PC-3 (cell line): ENCODE measurements around the gene SPACDR. TPM values are rescaled to one million over a fixed set of nuclear protein-coding genes. Genes with fewer than 3 reads are reported as not detected.
"Not testable (repeated sequence)": the region's sequence is repeated elsewhere in the genome, so short reads cannot be mapped to it uniquely, and the experiment has no call there.

ENCODE experiments used
- ATAC-seq: fragments of 200-7000 bp; cut with Tn5 transposase; 2 replicates; pipeline ENCODE4 v1.9.1; 2020; ENCODE audit warnings: mild to moderate bottlenecking, moderate library complexity
- BruUV-seq: library from RNA; stranded (reverse); fragments of 400-500 nt; replicated peaks from 2 replicates; lab custom pipeline; 2021; lab: Mats Ljungman, UMichigan
- CTCF ChIA-PET: fragments of 300-600 bp; sonication (Branson Sonifier 250); formaldehyde crosslinking; loops from one replicate; lab custom pipeline; 2022; ENCODE audit warnings: antibody characterized with exemption; lab: Charles Lee
- POLR2A ChIA-PET: fragments of 300-600 bp; sonication (Branson Sonifier 250); formaldehyde crosslinking; loops from one replicate; lab custom pipeline; 2022; ENCODE audit warnings: antibody characterized with exemption; ENCODE audit not compliant: unreplicated experiment; lab: Charles Lee
- DNase-seq: peaks from one replicate; pipeline ENCODE4 v3.0.0-alpha.2; 2015
- H2AFZ ChIP-seq: fragments of 300-600 bp; sonication (generic); 2 replicates; pipeline ENCODE4 v1.6.0; 2016; ENCODE audit warnings: antibody characterized with exemption, low read length
- H3F3A ChIP-seq: fragments of 300-600 bp; sonication (generic); one replicate; pipeline ENCODE4 v1.6.0; 2017; ENCODE audit warnings: antibody characterized with exemption, low read length, control low read depth, mild to moderate bottlenecking; ENCODE audit not compliant: unreplicated experiment
- H3K27ac ChIP-seq: fragments of 300-600 bp; sonication (generic); 2 replicates; pipeline ENCODE4 v1.5.1; 2016; ENCODE audit warnings: mild to moderate bottlenecking, low read length
- H3K27me3 ChIP-seq: fragments of 300-600 bp; sonication (generic); 2 replicates; pipeline ENCODE4 v1.6.1; 2016; ENCODE audit warnings: low read length, mixed read lengths
- H3K36me3 ChIP-seq: fragments of 300-600 bp; sonication (generic); 2 replicates; pipeline ENCODE4 v1.6.1; 2016; ENCODE audit warnings: low read depth, mixed run types, low read length, mixed read lengths
- H3K4me1 ChIP-seq: fragments of 300-600 bp; sonication (generic); 2 replicates; pipeline ENCODE4 v1.5.1; 2016; ENCODE audit warnings: low read length; ENCODE audit not compliant: insufficient read depth
- H3K4me2 ChIP-seq: fragments of 300-600 bp; sonication (generic); 2 replicates; pipeline ENCODE4 v1.6.0; 2016; ENCODE audit warnings: low read length
- H3K4me3 ChIP-seq: fragments of 300-600 bp; sonication (generic); 2 replicates; pipeline ENCODE4 v1.5.1; 2016; ENCODE audit warnings: mild to moderate bottlenecking, low read length, mixed read lengths
- H3K79me2 ChIP-seq: fragments of 300-600 bp; sonication (generic); 2 replicates; pipeline ENCODE4 v1.6.1; 2017; ENCODE audit warnings: low read length, mixed read lengths
- H3K9ac ChIP-seq: fragments of 300-600 bp; sonication (generic); 2 replicates; pipeline ENCODE4 v1.6.0; 2016; ENCODE audit warnings: mild to moderate bottlenecking, low read length
- H3K9me2 ChIP-seq: fragments of 300-600 bp; sonication (generic); replicated peaks from 2 replicates; pipeline ENCODE4 v1.6.1; 2016; ENCODE audit warnings: mixed run types, low read length, mixed read lengths
- H3K9me3 ChIP-seq: fragments of 300-600 bp; sonication (generic); 2 replicates; pipeline ENCODE4 v1.6.1; 2016; ENCODE audit warnings: low read length, mixed read lengths
- H4K20me1 ChIP-seq: fragments of 300-600 bp; sonication (generic); 2 replicates; pipeline ENCODE4 v1.6.1; 2016; ENCODE audit warnings: low read length, mixed read lengths
- EZH2 ChIP-seq: fragments of 300-600 bp; sonication (generic); IDR thresholded peaks from one replicate; pipeline ENCODE4 v1.6.1; 2017; ENCODE audit warnings: antibody characterized with exemption, mild to moderate bottlenecking, low read length; ENCODE audit not compliant: unreplicated experiment
- EZH2phosphoT487 ChIP-seq: fragments of 300-600 bp; sonication (generic); IDR thresholded peaks from 2 replicates; pipeline ENCODE4 v1.6.1; 2018; ENCODE audit warnings: mild to moderate bottlenecking, antibody characterized with exemption, low read length, borderline replicate concordance
- intact Hi-C: fragments of 100-400 bp; cut with micrococcal nuclease; formaldehyde crosslinking; loops from 2 replicates; pipeline ENCODE4 v1.9.0; 2023
- total RNA-seq: library from RNA; depleted of rRNA; stranded (reverse); fragments of >200 nt; gene quantifications from 2 replicates; pipeline ENCODE4 v1.2.3, GENCODE V29; 2014
- TF ChIP-seq, protein P1 (sequence below): fragments of 300-600 bp; sonication (generic); conservative IDR thresholded peaks from 2 replicates; pipeline ENCODE4 v1.5.1; 2017; ENCODE audit warnings: antibody characterized with exemption, low read depth, mild to moderate bottlenecking, low read length

SPACDR gene
- total RNA-seq, 1 experiment from 2014 or later: 0.11 TPM

DNA sequence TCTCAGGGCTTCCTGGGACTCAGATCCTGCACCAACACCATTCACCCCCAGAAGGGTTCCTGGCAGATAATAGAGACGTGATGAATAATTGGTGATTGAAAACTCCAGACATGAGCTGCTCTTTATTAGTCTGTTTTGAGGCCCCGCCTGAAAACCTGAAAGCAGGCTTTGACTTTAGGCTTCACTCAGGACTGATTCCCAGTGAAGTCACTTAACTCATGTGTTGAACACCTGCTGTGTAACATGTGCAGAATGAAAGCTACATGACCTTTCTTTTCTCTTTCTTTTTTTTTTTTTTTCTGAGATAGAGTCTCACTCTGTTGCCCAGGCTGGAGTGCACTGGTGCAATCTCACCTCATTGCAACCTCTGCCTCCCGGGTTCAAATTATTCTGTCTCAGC is 8.9 kb downstream of the SPACDR start:
- Histone ChIP-seq H4K20me1 (no peaks in the 10 kb centered on the region), H3K36me3 (no peaks in the 10 kb centered on the region), H3K27me3 (no peaks in the 10 kb centered on the region), H3K9me2 (no peaks in the 10 kb centered on the region), H3F3A (no peaks in the 10 kb centered on the region), H2AFZ (no peak overlapping the region), H3K9ac (no peak overlapping the region), H3K9me3 (no peaks in the 10 kb centered on the region), H3K4me1 (no peaks in the 10 kb centered on the region), H3K4me3 (no peak overlapping the region), H3K79me2 (no peaks in the 10 kb centered on the region), H3K27ac (no peak overlapping the region), H3K4me2 (no peak overlapping the region)
- ChIA-PET CTCF (interaction anchor here (0.7 to 1.0 kb wide), 2 partner anchors 118 to 134 kb away, joined by 3 to 4 read pairs; no protein-coding TSS in a partner anchor), POLR2A (no interaction called here)
- ATAC-seq: no peak
- TF ChIP-seq EZH2phosphoT487: no peak
- TF ChIP-seq, protein P1, sequence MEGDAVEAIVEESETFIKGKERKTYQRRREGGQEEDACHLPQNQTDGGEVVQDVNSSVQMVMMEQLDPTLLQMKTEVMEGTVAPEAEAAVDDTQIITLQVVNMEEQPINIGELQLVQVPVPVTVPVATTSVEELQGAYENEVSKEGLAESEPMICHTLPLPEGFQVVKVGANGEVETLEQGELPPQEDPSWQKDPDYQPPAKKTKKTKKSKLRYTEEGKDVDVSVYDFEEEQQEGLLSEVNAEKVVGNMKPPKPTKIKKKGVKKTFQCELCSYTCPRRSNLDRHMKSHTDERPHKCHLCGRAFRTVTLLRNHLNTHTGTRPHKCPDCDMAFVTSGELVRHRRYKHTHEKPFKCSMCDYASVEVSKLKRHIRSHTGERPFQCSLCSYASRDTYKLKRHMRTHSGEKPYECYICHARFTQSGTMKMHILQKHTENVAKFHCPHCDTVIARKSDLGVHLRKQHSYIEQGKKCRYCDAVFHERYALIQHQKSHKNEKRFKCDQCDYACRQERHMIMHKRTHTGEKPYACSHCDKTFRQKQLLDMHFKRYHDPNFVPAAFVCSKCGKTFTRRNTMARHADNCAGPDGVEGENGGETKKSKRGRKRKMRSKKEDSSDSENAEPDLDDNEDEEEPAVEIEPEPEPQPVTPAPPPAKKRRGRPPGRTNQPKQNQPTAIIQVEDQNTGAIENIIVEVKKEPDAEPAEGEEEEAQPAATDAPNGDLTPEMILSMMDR: no peak
- no peak for TF ChIP-seq EZH2
- BruUV-seq: no TSS peak
- DNase-seq: no peak
- intact Hi-C loops: no loop called here

DNA sequence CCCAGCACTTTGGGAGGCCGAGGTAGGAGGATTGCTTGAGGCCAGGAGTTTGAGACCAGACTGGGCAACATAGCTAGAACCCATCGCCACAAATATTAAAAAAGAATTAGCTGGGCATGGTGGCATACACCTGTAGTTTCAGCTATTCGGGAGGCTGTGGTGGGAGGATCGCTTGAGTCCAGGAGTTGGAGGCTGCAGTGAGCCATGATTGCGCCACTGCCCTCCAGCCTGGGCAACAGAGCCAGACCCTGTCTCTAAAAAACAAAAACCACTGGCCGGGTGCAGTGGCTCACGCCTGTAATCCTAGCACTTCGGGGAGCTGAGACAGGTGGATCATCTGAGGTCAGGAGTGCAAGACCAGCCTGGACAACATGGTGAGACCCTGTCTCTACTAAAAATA is 10.2 kb downstream of the SPACDR start:
- H3K4me2 ChIP-seq, H4K20me1 ChIP-seq, DNase-seq, H3K36me3 ChIP-seq, H3K79me2 ChIP-seq, H3K4me1 ChIP-seq, ATAC-seq, H3F3A ChIP-seq, H3K9me2 ChIP-seq, CTCF ChIA-PET, intact Hi-C loops, H3K9me3 ChIP-seq, H3K9ac ChIP-seq, H3K4me3 ChIP-seq, BruUV-seq, H3K27me3 ChIP-seq, H3K27ac ChIP-seq, H2AFZ ChIP-seq, POLR2A ChIA-PET: not testable (repeated sequence)

DNA sequence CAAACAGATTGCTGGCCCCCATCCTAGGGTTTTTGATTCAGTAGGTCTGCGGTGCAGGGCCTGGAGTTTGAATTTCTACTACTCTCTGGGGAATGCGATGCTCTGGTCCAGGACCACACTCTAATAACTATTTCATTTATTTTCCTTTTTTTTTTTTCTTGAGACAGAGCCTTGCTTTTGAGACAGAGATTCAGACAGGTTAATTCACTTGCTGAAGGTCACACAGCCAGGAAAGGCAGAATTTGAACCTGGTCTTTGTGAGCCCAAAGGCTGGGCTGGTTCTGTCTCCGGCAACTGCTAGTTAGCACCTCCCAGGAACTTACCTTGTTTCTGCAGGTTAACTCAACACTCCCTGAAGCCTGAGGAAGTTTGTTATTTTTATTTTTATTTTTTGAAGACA is 11.5 kb downstream of the SPACDR start:
- Histone ChIP-seq H3K4me1 (no peaks in the 10 kb centered on the region), H2AFZ (no peak overlapping the region), H3K9ac (no peak overlapping the region), H3K4me2 (no peak overlapping the region), H3K9me3 (no peaks in the 10 kb centered on the region), H4K20me1 (no peaks in the 10 kb centered on the region), H3K27me3 (no peaks in the 10 kb centered on the region), H3K36me3 (no peaks in the 10 kb centered on the region), H3K9me2 (no peaks in the 10 kb centered on the region), H3K27ac (no peak overlapping the region), H3K79me2 (no peaks in the 10 kb centered on the region), H3F3A (no peaks in the 10 kb centered on the region), H3K4me3 (no peak overlapping the region)
- no peak for TF ChIP-seq EZH2phosphoT487
- TF ChIP-seq, protein P1: no peak
- TF ChIP-seq EZH2: no peak
- ChIA-PET CTCF (no interaction called here), POLR2A (no interaction called here)
- ATAC-seq: no peak
- no TSS peak for BruUV-seq
- intact Hi-C loops: no loop called here
- DNase-seq: no peak
